Right atrium auricular region (tissue), 2 donors: ENCODE data around the gene GOLGA1. TPM values are rescaled to one million over a fixed set of nuclear protein-coding genes. Genes with fewer than 3 reads are reported as not detected.

Source experiments
- DNase-seq: peaks from one replicate; pipeline ENCODE4 v3.0.0-alpha.2; 2019; ENCODE audit warnings: low spot score
- H3K27ac ChIP-seq, 2 donors: fragments of 200-600 bp; sonication (generic); 1 replicate in 1 of 2; 2 replicates in 1 of 2; pipeline ENCODE4 v1.5.1; 2016 to 2019
- H3K27me3 ChIP-seq, 2 donors: fragments of 200-600 bp; sonication (generic); one replicate each; pipeline versions ENCODE4 v1.5.1 to v1.6.0; 2017 to 2019
- H3K36me3 ChIP-seq: fragments of 200-600 bp; sonication (generic); one replicate; pipeline ENCODE4 v1.5.1; 2016
- H3K4me1 ChIP-seq, 2 donors: fragments of 200-600 bp; sonication (generic); one replicate each; pipeline versions ENCODE4 v1.5.1 to v1.6.0; 2017 to 2019
- H3K4me3 ChIP-seq, 2 donors: fragments of 200-600 bp; sonication (generic); 1 replicate in 1 of 2; 2 replicates in 1 of 2; pipeline ENCODE4 v1.5.1; 2017 to 2019; ENCODE audit warnings: mild to moderate bottlenecking in 1 of 2, moderate library complexity in 1 of 2
- H3K9me3 ChIP-seq, 2 donors: fragments of 200-600 bp; sonication (generic); one replicate each; pipeline ENCODE4 v1.5.1; 2019
- total RNA-seq, 2 donors: library from RNA; depleted of rRNA; stranded (reverse); fragments of >200 nt; gene quantifications; one replicate each; pipeline ENCODE4 v1.1.0, GENCODE V29; 2016
- TF ChIP-seq, protein P1 (sequence below), 2 donors: fragments of 200-600 bp; sonication (generic); IDR thresholded peaks; one replicate each; pipeline ENCODE4 v1.5.1; 2019; ENCODE audit warnings: antibody characterized with exemption in 2 of 2

Gene GOLGA1
- total RNA-seq, 2 donors from 2014 or later, result 12.8 to 17.2 TPM

DNA sequence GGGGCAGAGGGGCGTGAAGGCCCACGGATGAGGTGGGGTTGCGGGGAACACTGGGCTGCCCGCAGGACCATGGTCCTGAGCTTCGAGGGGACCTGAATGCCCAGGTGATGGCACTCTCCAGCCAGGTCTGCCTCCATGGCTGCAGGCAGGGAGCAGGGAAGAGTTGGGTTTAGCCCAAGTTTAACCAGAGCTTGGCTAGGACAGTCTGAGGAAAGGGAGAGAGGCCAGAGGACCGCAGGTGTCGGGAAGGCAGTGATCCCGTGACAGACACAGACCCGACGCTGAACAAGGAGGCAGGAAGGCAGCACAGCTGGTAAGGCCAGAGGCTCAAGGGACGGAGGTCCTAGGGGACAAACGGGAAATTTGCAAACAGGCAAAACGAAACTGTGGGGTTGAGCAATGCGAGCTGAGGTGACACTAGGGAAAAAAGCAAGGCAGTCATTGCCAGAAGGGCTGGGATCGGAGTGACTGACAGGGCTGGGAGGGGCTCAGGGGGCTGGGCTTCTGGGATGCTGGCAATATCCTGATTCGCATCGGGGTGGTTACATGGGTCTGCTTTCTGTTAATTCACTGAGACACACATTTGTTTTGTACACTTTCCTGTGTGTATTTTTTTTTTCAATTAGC, 53.9 kb downstream of the GOLGA1 start:
- no peak overlapping the region for H3K4me3 ChIP-seq
- H3K27ac ChIP-seq, result no peak overlapping the region
- no peak for DNase-seq
- H3K27me3 ChIP-seq, result no peaks in the 10 kb centered on the region
- no peaks in the 10 kb centered on the region for H3K9me3 ChIP-seq
- no peaks in the 10 kb centered on the region for H3K4me1 ChIP-seq
- TF ChIP-seq, protein P1, sequence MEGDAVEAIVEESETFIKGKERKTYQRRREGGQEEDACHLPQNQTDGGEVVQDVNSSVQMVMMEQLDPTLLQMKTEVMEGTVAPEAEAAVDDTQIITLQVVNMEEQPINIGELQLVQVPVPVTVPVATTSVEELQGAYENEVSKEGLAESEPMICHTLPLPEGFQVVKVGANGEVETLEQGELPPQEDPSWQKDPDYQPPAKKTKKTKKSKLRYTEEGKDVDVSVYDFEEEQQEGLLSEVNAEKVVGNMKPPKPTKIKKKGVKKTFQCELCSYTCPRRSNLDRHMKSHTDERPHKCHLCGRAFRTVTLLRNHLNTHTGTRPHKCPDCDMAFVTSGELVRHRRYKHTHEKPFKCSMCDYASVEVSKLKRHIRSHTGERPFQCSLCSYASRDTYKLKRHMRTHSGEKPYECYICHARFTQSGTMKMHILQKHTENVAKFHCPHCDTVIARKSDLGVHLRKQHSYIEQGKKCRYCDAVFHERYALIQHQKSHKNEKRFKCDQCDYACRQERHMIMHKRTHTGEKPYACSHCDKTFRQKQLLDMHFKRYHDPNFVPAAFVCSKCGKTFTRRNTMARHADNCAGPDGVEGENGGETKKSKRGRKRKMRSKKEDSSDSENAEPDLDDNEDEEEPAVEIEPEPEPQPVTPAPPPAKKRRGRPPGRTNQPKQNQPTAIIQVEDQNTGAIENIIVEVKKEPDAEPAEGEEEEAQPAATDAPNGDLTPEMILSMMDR (IDR thresholded peaks at IDR 0.05), result no peak
- peaks cover 77% of the 10 kb centered on the region for H3K36me3 ChIP-seq

DNA sequence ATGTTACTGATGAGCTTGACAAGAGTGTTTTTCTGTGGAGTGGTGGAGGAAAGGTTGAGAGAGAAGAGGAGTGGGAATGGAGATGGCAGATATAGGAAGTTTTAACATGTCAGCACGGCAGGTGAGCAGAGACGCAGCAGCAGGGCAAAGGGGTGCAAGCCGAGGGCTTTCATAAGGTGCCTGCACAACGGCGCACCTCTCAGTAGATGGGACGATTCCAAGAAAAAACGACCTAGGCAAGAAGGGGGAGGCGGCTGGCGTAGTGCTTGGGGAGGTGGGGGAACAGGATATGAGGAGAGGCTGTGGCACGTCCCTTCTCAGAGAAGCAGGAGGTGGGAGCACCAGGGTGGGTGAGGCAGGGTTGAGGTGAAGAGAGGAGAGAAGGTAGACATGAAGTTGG, 54.4 kb downstream of the GOLGA1 start:
- no peaks in the 10 kb centered on the region for H3K4me1 ChIP-seq
- H3K27ac ChIP-seq, result no peak overlapping the region
- no peak overlapping the region for H3K4me3 ChIP-seq
- no peak for DNase-seq
- H3K27me3 ChIP-seq, result no peaks in the 10 kb centered on the region
- H3K9me3 ChIP-seq, result no peaks in the 10 kb centered on the region
- TF ChIP-seq, protein P1 (IDR thresholded peaks at IDR 0.05), result no peak
- H3K36me3 ChIP-seq, result peaks cover 81% of the 10 kb centered on the region

DNA sequence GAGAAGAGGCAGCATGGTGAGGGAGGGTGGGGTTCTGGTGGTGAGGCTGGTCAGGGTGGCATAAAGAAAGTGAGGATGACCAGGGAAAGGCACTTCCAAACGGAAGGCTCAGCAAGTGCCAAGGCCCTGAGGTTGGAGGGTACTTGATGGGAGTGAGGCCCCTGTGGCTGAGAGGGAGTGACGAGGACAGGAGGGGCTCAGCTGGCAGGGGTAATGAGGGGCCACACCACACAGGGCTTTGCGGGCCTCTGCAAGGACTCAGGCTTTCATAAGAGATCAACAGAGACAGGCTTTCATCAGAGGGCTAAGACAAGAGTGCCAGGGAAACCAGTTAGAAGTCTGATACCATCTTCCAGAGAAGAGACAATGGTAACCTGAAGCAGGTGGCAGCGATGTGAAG, 55.3 kb downstream of the GOLGA1 start:
- no peak for DNase-seq
- no peak overlapping the region for H3K27ac ChIP-seq
- TF ChIP-seq, protein P1 (IDR thresholded peaks at IDR 0.05), result no peak
- H3K27me3 ChIP-seq, result no peaks in the 10 kb centered on the region
- no peaks in the 10 kb centered on the region for H3K4me1 ChIP-seq
- H3K4me3 ChIP-seq, result no peak overlapping the region
- no peaks in the 10 kb centered on the region for H3K9me3 ChIP-seq
- H3K36me3 ChIP-seq, result peaks cover 81% of the 10 kb centered on the region

DNA sequence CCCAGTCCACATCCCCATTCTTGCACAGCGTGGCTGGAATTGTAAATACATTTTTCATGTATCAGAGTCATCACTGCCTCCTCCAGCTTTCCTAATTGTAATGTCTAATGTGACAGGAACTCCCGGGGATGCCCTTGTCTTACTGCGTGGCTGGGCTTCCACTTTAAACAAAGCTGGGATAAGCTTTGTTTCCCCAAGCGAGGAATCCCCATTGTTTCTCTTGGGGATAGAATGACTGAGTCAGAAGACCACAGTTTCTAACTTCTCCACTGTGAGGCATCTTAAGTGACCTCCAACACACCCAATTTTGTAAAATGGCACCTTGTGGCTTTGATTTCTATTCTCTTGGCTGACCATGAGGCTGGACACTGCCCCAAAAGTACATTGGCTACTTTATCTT, 56.5 kb downstream of the GOLGA1 start:
- DNase-seq, result no peak

DNA sequence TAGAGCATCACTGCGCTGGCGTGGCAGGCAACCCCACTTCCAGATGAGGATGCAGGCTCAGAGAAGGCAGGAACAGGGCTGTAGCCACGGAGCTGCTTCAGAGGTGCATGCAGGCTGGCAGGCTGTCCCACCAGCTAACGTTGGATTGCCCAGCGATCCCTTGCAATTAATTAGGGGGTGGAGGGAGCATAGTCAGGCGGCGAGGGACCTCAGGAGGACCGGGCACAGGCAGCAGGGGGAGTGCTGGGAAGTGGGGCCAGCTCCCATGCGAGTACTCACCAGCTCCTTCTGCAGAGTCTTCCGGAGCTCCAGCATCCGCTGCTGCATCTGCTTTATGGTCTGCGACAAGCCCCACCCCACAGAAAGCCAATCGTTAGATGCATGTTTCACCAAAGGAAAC, 58.7 kb downstream of the GOLGA1 start:
- TF ChIP-seq, protein P1 (IDR thresholded peaks at IDR 0.05), result no peak
- H3K36me3 ChIP-seq, result peaks cover 80% of the 10 kb centered on the region
- DNase-seq, result no peak
- H3K27me3 ChIP-seq, result no peaks in the 10 kb centered on the region
- no peak overlapping the region for H3K4me3 ChIP-seq
- no peaks in the 10 kb centered on the region for H3K9me3 ChIP-seq
- H3K4me1 ChIP-seq, result no peaks in the 10 kb centered on the region
- H3K27ac ChIP-seq, result no peak overlapping the region

More for the DNA sequence above, 56.5 kb downstream of the GOLGA1 start:
- Histone ChIP-seq H3K36me3 (peaks cover 81% of the 10 kb centered on the region), H3K9me3 (no peaks in the 10 kb centered on the region), H3K4me3 (no peak overlapping the region), H3K4me1 (no peaks in the 10 kb centered on the region), H3K27ac (no peak overlapping the region), H3K27me3 (no peaks in the 10 kb centered on the region)
- TF ChIP-seq, protein P1 (IDR thresholded peaks at IDR 0.05), result no peak
